GM19193 (cell line): ENCODE measurements around the gene DPYSL5.

Source experiments
- POLR2A ChIP-seq: IDR thresholded peaks from 4 replicates; pipeline ENCODE4 v1.6.1; 2011; ENCODE audit not compliant: insufficient read depth, insufficient read length; ENCODE audit errors: extremely low read depth

DPYSL5 gene

GRCh38 chr2:26945991-26946750 lies 98.2 kb downstream of the DPYSL5 start:
- no peak for TF ChIP-seq POLR2A

- no peak for TF ChIP-seq POLR2A
Measured at GRCh38 chr2:26946841-26947784, 99.2 kb downstream of the DPYSL5 start.

- TF ChIP-seq POLR2A, result no peak
Measured at GRCh38 chr2:26948800-26949199, 100.9 kb downstream of the DPYSL5 start.

- TF ChIP-seq POLR2A, result no peak
Measured at GRCh38 chr2:26950246-26950645, 102.3 kb downstream of the DPYSL5 start.

- TF ChIP-seq POLR2A, result no peak
Measured at GRCh38 chr2:26951236-26951635, 103.3 kb downstream of the DPYSL5 start.

- TF ChIP-seq POLR2A, result no peak
Measured at GRCh38 chr2:26952374-26952773, 104.4 kb downstream of the DPYSL5 start.

- no peak for TF ChIP-seq POLR2A
Measured at GRCh38 chr2:26954135-26954534, 106.2 kb downstream of the DPYSL5 start.

- no peak for TF ChIP-seq POLR2A
Measured at GRCh38 chr2:26957041-26957440, 109.1 kb downstream of the DPYSL5 start.

GRCh38 chr2:26957534-26957933 lies 109.6 kb downstream of the DPYSL5 start:
- no peak for TF ChIP-seq POLR2A

- no peak for TF ChIP-seq POLR2A
Measured at GRCh38 chr2:26959331-26959730, 111.4 kb downstream of the DPYSL5 start.

- TF ChIP-seq POLR2A, result no peak
Measured at GRCh38 chr2:26964446-26965130, 116.7 kb downstream of the DPYSL5 start.

GRCh38 chr2:26968001-26968400 lies 120.1 kb downstream of the DPYSL5 start:
- TF ChIP-seq POLR2A, result no peak

GRCh38 chr2:26969077-26969844 lies 121.3 kb downstream of the DPYSL5 start:
- TF ChIP-seq POLR2A, result no peak

GRCh38 chr2:26970244-26970927 lies 122.5 kb downstream of the DPYSL5 start, which contains the start of gene MAPRE3:
MAPRE3 (plus strand) TSS chr2:26970637; CDS start chr2:27022219, 51,582 bp downstream.
- TF ChIP-seq POLR2A, result no peak
